ENCODE measurements around the gene SRP68.
A peak's percentile ranks its signal among the peaks of the same experiment; 100 is the strongest.

Gene SRP68

GRCh38 chr17:76008208-76008607, 64.1 kb downstream of the SRP68 start:
- DNase-seq (ENCODE audit: low read depth), result no peak
- no peak for TF ChIP-seq CTCF (IDR thresholded peaks at IDR 0.05; ENCODE audit: insufficient read depth, low read depth, low read length, missing control alignments)

DNA sequence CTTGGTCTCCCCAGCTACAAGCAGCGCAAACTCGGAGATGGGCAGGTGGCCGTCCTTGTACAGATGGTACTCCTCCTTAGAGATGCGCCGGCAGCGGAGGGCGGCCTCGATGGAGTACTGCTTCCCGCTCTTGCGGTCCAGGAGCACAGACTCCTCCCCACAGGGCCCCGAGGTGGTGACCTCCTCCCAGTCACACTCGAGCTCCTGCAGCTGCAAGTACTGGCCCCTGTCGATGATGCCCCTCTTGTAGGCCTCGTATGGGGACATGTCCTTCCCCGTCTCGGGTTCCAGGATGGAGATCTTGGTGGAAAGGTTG, 64.5 kb downstream of the SRP68 start:
- TF ChIP-seq CTCF (IDR thresholded peaks at IDR 0.05; ENCODE audit: insufficient read depth, low read depth, low read length, missing control alignments), result no peak
- H3K4me3 ChIP-seq (ENCODE audit: low read depth, low read length), result no peak overlapping the region
- DNase-seq (ENCODE audit: low read depth), result no peak

More at GRCh38 chr17:76008208-76008607, 64.1 kb downstream of the SRP68 start:
- H3K4me3 ChIP-seq (ENCODE audit: low read depth, low read length), result no peak overlapping the region

DNA sequence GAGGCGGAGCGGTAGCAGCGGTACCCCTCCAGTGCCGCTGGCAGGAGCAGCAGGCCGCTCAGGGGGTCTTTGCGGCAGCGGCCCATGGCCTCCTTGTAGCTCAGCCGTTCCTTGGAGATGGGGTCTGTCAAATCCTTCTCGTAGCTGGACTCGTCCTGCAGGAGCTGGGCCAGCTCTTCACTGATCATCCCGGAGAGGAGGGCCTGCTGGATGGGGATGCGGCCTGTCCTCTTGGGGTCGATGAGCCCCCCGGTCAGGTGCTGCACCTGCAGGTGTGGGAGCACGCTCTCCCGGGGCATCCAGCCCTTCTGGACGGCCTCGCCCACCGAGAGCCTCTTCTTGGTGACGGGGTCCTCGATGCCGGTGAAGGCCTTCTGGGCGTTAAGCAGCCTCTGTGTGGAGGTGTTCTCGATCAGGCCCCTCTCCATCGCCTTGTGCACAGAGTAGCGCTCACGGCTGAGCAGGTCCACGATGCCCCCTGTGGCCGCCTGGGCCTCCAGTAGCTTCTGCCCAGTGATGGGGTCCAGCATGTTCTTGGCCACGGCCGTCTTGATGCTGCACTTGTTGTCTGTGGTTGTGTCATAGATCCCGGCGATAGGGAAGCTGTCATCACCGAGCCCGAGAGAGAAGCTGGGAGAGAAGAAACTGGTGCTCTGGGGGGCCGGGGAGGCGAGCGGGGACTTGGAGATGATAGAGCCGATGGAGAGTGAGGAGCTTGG, 65.0 kb downstream of the SRP68 start:
- TF ChIP-seq CTCF (IDR thresholded peaks at IDR 0.05; ENCODE audit: insufficient read depth, low read depth, low read length, missing control alignments), result no peak
- no peak overlapping the region for H3K4me3 ChIP-seq (ENCODE audit: low read depth, low read length)

DNA sequence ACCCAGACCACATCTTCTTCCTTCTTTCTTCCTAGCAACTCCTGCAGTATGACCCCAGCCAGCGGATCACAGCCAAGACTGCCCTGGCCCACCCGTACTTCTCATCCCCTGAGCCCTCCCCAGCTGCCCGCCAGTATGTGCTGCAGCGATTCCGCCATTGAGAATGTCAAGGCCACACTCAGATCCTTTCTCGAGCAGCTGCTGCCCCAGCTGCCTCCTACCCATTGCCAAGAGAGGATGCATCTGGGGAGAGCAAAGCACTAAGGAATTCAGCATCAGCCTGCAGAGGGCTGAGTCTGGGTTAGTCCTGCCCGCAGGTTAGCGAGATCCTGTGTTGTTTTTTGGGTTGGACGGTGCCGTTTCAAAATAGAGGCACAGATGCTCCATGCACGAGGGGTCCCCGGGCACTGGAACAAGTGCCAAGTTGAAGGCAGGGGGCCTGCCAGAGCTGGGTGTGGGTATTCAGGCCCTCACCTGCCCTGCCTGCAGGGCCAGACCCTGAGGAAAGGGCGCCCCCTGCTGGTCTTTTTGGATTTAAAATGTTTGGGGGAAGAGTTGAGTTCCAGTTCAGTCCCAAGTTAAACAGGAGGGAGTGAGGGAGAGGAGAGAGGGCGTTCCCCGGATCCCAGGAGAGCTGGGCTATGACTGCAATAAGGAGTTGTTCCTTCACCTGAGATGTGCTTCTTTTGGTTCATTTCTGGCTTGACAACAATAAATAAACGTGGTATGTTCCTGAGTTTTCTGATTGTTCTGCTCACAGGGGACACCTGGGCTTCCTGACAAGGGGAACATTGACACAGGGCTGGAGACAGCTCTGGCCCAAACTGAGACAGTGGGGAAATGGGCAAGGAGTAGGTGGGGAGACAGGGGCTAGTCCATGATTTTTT, 66.8 kb downstream of the SRP68 start:
- H3K4me3 ChIP-seq (ENCODE audit: low read depth, low read length), result no peak overlapping the region
- DNase-seq (ENCODE audit: low read depth), result peak; percentile 77
- peak; percentile 61 for TF ChIP-seq CTCF (IDR thresholded peaks at IDR 0.05; ENCODE audit: insufficient read depth, low read depth, low read length, missing control alignments)

More for the DNA sequence above, 65.0 kb downstream of the SRP68 start:
- no peak for DNase-seq (ENCODE audit: low read depth)

DNA sequence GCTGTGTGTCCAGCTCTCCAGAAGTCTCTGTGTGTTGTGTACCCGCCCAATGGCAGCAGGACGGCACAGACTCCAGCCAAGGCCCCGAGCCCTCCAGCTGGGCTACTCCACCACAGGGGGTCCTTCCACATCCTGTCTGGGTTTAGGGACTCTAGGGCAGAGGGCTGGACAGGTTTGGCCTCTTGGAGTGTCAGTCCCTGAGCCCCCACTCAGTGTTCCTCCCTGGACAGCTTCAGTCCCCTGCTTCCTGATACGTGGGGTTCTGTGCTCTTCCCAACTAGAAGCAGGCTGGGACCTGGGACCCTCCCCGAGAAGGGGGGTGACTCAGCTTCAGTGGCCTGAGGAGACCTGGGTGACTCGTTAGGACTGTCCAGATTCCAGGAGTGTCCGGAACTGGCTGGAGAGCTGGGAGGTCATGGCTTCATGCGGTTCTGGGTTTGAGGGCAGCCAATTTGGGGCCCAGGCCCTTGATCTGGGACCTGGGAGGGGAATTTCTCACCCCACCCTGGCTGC, 67.5 kb downstream of the SRP68 start:
- no peak for DNase-seq (ENCODE audit: low read depth)
- no peak overlapping the region for H3K4me3 ChIP-seq (ENCODE audit: low read depth, low read length)
- no peak for TF ChIP-seq CTCF (IDR thresholded peaks at IDR 0.05; ENCODE audit: insufficient read depth, low read depth, low read length, missing control alignments)

GRCh38 chr17:76003915-76004314, 68.4 kb downstream of the SRP68 start:
- no peak for TF ChIP-seq CTCF (IDR thresholded peaks at IDR 0.05; ENCODE audit: insufficient read depth, low read depth, low read length, missing control alignments)

More at GRCh38 chr17:76003915-76004314, 68.4 kb downstream of the SRP68 start:
- no peak overlapping the region for H3K4me3 ChIP-seq (ENCODE audit: low read depth, low read length)
- no peak for DNase-seq (ENCODE audit: low read depth)

Measured in GM12865 (cell line).